WTC11 (cell line): Measurements from ENCODE around the gene TAF1B. TPM values are rescaled to one million over a fixed set of nuclear protein-coding genes. Genes with fewer than 3 reads are reported as not detected.

Experiments
- ATAC-seq: fragments of 200-7000 bp; cut with Tn5 transposase; 2 replicates; pipeline ENCODE4 v1.10.0; 2021; ENCODE audit warnings: mild to moderate bottlenecking, moderate library complexity
- CTCF ChIA-PET: fragments of 300-600 bp; sonication (Branson Sonifier 250); formaldehyde crosslinking; loops from one replicate; lab custom pipeline; 2021; ENCODE audit warnings: antibody characterized with exemption; lab: Charles Lee
- POLR2A ChIA-PET: fragments of 350-600 bp; sonication (Branson Sonifier 250); formaldehyde crosslinking; loops from one replicate; lab custom pipeline; 2021; ENCODE audit warnings: antibody characterized with exemption; lab: Charles Lee
- DNase-seq: peaks from one replicate; pipeline ENCODE4 v3.0.0; 2021; ENCODE audit warnings: low spot score
- H3K27ac Mint-ChIP-seq: 2 replicates; pipeline ENCODE4 v1.8.0; 2021; ENCODE audit warnings: mixed read lengths
- H3K27me3 Mint-ChIP-seq: 2 replicates; pipeline ENCODE4 v1.8.0; 2021; ENCODE audit warnings: low read depth, mild to moderate bottlenecking, moderate library complexity, mixed read lengths
- H3K36me3 Mint-ChIP-seq: 2 replicates; pipeline ENCODE4 v1.8.0; 2021; ENCODE audit warnings: mixed read lengths
- H3K4me1 Mint-ChIP-seq: 2 replicates; pipeline ENCODE4 v1.8.0; 2022; ENCODE audit warnings: mixed read lengths
- H3K4me3 Mint-ChIP-seq: 2 replicates; pipeline ENCODE4 v1.8.0; 2021; ENCODE audit warnings: mild to moderate bottlenecking, moderate library complexity, mixed read lengths
- H3K9me3 Mint-ChIP-seq: 2 replicates; pipeline ENCODE4 v1.8.0; 2021; ENCODE audit warnings: mixed read lengths
- ATF3 ChIP-seq: sonication (generic); formaldehyde crosslinking; conservative IDR thresholded peaks from 2 replicates; pipeline ENCODE4 v1.8.1; 2022; ENCODE audit warnings: mild to moderate bottlenecking, missing genetic modification reagents
- EMX1 ChIP-seq: fragments of 250-450 bp; sonication (Bioruptor Pico); IDR thresholded peaks from 2 replicates; pipeline ENCODE4 v1.8.0; 2021; ENCODE audit warnings: mild to moderate bottlenecking
- ESRRA ChIP-seq: sonication (generic); formaldehyde crosslinking; IDR thresholded peaks from 2 replicates; pipeline ENCODE4 v1.8.1; 2022; ENCODE audit warnings: mild to moderate bottlenecking, missing genetic modification reagents, borderline replicate concordance
- FOXK1 ChIP-seq: sonication (generic); formaldehyde crosslinking; IDR thresholded peaks from 2 replicates; pipeline ENCODE4 v1.8.0; 2022; ENCODE audit warnings: mild to moderate bottlenecking, moderate library complexity, missing genetic modification reagents
- FOXP1 ChIP-seq: sonication (generic); formaldehyde crosslinking; IDR thresholded peaks from 2 replicates; pipeline ENCODE4 v1.8.0; 2022; ENCODE audit warnings: missing genetic modification reagents, mild to moderate bottlenecking, moderate library complexity, borderline replicate concordance
- GTF2I ChIP-seq: fragments of 250-450 bp; sonication (Bioruptor Pico); conservative IDR thresholded peaks from 2 replicates; pipeline ENCODE4 v1.4.0; 2021; ENCODE audit warnings: mild to moderate bottlenecking
- JAZF1 ChIP-seq: fragments of 250-450 bp; sonication (Bioruptor Pico); IDR thresholded peaks from 2 replicates; pipeline ENCODE4 v1.9.0; 2021; ENCODE audit warnings: moderate library complexity, mild to moderate bottlenecking, inconsistent platforms
- MXD4 ChIP-seq: fragments of 250-450 bp; sonication (Bioruptor Pico); IDR thresholded peaks from 2 replicates; pipeline ENCODE4 v1.8.0; 2021; ENCODE audit warnings: mild to moderate bottlenecking, moderate library complexity, borderline replicate concordance
- NR2C2 ChIP-seq: sonication (generic); formaldehyde crosslinking; IDR thresholded peaks from 2 replicates; pipeline ENCODE4 v1.8.0; 2022; ENCODE audit warnings: mild to moderate bottlenecking, missing genetic modification reagents
- TEAD1 ChIP-seq: sonication (generic); formaldehyde crosslinking; IDR thresholded peaks from 2 replicates; pipeline ENCODE4 v1.8.0; 2022; ENCODE audit warnings: mild to moderate bottlenecking, missing genetic modification reagents
- USF2 ChIP-seq: sonication (generic); formaldehyde crosslinking; IDR thresholded peaks from 2 replicates; pipeline ENCODE4 v1.8.1; 2023; ENCODE audit warnings: mild to moderate bottlenecking, missing genetic modification reagents, moderate library complexity
- ZBTB21 ChIP-seq: sonication (generic); formaldehyde crosslinking; IDR thresholded peaks from 2 replicates; pipeline ENCODE4 v1.8.1; 2023; ENCODE audit warnings: mild to moderate bottlenecking, missing genetic modification reagents, borderline replicate concordance
- ZNF219 ChIP-seq: sonication (generic); formaldehyde crosslinking; IDR thresholded peaks from 2 replicates; pipeline ENCODE4 v1.8.0; 2023; ENCODE audit warnings: missing genetic modification reagents, mild to moderate bottlenecking, borderline replicate concordance
- ZNF281 ChIP-seq: sonication (generic); formaldehyde crosslinking; IDR thresholded peaks from 2 replicates; pipeline ENCODE4 v1.8.0; 2023; ENCODE audit warnings: mild to moderate bottlenecking, missing genetic modification reagents
- total RNA-seq: library from RNA; stranded (reverse); gene quantifications from 3 replicates; pipeline ENCODE4 v1.2.3, GENCODE V29; 2021
- TF ChIP-seq, protein P1 (sequence below): fragments of 250-450 bp; sonication (Bioruptor Pico); IDR thresholded peaks from 2 replicates; pipeline ENCODE4 v2.1.2; 2022; ENCODE audit warnings: mild to moderate bottlenecking, moderate library complexity
- TF ChIP-seq, protein P2 (sequence below): sonication (generic); formaldehyde crosslinking; IDR thresholded peaks from 2 replicates; pipeline ENCODE4 v1.8.0; 2022; ENCODE audit warnings: mild to moderate bottlenecking, missing genetic modification reagents
- TF ChIP-seq, protein P3 (sequence below): fragments of 250-450 bp; sonication (Bioruptor Pico); IDR thresholded peaks from 2 replicates; pipeline ENCODE4 v1.9.0; 2021; ENCODE audit warnings: mild to moderate bottlenecking
- TF ChIP-seq, protein P4 (sequence below): sonication (generic); formaldehyde crosslinking; conservative IDR thresholded peaks from 2 replicates; pipeline ENCODE4 v1.8.1; 2023; ENCODE audit warnings: mild to moderate bottlenecking, low read depth, missing genetic modification reagents, moderate library complexity
- TF ChIP-seq, protein P5 (sequence below): sonication (generic); formaldehyde crosslinking; IDR thresholded peaks from 2 replicates; pipeline ENCODE4 v1.8.1; 2022; ENCODE audit warnings: mild to moderate bottlenecking, moderate library complexity, missing genetic modification reagents
- TF ChIP-seq, protein P6 (sequence below): fragments of 250-450 bp; sonication (Bioruptor Pico); IDR thresholded peaks from 2 replicates; pipeline ENCODE4 v1.9.0; 2021; ENCODE audit warnings: moderate library complexity, mild to moderate bottlenecking, inconsistent platforms, borderline replicate concordance

TAF1B gene
- total RNA-seq, 1 experiment from 2014 or later: 28.8 TPM

DNA sequence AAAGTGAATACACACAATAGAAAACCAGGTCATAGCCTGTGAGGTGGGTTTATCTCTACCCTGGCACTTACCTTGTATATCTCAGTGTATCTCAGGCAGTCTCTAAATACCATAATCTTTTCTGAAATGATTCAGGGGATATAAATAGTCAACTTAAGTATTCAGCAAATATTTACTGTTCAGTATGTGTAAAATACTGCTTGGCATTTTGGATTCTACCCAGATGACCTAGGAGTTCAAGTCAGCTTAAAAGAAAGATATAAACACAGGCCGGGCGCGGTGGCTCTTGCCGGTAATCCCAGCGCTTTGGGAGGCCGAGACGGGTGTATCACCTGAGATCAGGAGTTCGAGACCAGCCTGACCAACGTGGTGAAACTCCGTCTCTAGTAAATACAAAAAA, 132.1 kb downstream of the TAF1B start (continued):
- TF ChIP-seq, protein P1, sequence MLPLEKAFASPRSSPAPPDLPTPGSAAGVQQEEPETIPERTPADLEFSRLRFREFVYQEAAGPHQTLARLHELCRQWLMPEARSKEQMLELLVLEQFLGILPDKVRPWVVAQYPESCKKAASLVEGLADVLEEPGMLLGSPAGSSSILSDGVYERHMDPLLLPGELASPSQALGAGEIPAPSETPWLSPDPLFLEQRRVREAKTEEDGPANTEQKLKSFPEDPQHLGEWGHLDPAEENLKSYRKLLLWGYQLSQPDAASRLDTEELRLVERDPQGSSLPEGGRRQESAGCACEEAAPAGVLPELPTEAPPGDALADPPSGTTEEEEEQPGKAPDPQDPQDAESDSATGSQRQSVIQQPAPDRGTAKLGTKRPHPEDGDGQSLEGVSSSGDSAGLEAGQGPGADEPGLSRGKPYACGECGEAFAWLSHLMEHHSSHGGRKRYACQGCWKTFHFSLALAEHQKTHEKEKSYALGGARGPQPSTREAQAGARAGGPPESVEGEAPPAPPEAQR (CRISPR knock-in tag): no peak

DNA sequence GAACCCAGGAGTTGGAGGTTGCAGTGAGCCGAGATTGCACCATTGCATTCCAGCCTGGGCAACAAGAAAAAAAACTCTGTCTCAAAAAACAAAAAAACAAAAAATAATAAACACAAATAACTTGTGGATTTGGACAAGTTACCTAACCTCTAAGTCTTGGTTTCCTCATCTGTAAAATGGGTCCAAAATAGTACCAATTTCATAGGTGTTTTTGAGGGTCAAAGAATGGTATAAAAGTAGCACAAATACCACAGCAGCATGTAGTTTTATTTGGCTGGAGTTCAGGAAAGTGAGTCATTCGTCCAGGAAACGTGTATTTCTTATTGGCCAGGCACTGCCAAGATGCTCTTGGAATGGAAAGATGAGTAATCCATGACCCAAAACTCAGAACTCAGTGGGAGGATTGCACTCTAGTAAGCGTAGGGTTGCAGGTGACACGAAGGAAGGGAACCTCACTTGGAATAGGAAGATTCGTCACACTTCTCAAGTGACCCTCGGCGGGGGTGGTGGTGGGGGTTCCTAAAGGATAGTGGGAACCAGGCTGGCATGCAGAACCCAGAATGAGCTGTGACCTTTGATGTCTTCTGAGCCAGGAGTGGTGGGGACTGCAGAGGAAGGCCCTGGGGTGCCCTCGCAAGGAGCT, 132.7 kb downstream of the TAF1B start:
- Mint-ChIP-seq H3K4me3 (no peak overlapping the region), H3K4me1 (peaks cover 5% of the 10 kb centered on the region; the same call in 1 of the 2 replicates), H3K36me3 (no peaks in the 10 kb centered on the region), H3K27me3 (no peaks in the 10 kb centered on the region), H3K27ac (no peak overlapping the region), H3K9me3 (peaks cover 5% of the 10 kb centered on the region; the same call in 1 of the 2 replicates)
- no peak for TF ChIP-seq JAZF1 (CRISPR knock-in tag)
- TF ChIP-seq ZNF281: no peak
- no peak for TF ChIP-seq MXD4
- TF ChIP-seq TEAD1 (CRISPR knock-in tag): no peak
- TF ChIP-seq, protein P2, sequence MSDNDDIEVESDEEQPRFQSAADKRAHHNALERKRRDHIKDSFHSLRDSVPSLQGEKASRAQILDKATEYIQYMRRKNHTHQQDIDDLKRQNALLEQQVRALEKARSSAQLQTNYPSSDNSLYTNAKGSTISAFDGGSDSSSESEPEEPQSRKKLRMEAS (CRISPR knock-in tag): no peak
- TF ChIP-seq, protein P3, sequence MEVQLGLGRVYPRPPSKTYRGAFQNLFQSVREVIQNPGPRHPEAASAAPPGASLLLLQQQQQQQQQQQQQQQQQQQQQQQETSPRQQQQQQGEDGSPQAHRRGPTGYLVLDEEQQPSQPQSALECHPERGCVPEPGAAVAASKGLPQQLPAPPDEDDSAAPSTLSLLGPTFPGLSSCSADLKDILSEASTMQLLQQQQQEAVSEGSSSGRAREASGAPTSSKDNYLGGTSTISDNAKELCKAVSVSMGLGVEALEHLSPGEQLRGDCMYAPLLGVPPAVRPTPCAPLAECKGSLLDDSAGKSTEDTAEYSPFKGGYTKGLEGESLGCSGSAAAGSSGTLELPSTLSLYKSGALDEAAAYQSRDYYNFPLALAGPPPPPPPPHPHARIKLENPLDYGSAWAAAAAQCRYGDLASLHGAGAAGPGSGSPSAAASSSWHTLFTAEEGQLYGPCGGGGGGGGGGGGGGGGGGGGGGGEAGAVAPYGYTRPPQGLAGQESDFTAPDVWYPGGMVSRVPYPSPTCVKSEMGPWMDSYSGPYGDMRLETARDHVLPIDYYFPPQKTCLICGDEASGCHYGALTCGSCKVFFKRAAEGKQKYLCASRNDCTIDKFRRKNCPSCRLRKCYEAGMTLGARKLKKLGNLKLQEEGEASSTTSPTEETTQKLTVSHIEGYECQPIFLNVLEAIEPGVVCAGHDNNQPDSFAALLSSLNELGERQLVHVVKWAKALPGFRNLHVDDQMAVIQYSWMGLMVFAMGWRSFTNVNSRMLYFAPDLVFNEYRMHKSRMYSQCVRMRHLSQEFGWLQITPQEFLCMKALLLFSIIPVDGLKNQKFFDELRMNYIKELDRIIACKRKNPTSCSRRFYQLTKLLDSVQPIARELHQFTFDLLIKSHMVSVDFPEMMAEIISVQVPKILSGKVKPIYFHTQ (CRISPR knock-in tag): no peak
- TF ChIP-seq ATF3 (CRISPR knock-in tag): no peak
- no peak for TF ChIP-seq FOXK1 (CRISPR knock-in tag)
- no peak for TF ChIP-seq FOXP1 (CRISPR knock-in tag)
- TF ChIP-seq, protein P4, sequence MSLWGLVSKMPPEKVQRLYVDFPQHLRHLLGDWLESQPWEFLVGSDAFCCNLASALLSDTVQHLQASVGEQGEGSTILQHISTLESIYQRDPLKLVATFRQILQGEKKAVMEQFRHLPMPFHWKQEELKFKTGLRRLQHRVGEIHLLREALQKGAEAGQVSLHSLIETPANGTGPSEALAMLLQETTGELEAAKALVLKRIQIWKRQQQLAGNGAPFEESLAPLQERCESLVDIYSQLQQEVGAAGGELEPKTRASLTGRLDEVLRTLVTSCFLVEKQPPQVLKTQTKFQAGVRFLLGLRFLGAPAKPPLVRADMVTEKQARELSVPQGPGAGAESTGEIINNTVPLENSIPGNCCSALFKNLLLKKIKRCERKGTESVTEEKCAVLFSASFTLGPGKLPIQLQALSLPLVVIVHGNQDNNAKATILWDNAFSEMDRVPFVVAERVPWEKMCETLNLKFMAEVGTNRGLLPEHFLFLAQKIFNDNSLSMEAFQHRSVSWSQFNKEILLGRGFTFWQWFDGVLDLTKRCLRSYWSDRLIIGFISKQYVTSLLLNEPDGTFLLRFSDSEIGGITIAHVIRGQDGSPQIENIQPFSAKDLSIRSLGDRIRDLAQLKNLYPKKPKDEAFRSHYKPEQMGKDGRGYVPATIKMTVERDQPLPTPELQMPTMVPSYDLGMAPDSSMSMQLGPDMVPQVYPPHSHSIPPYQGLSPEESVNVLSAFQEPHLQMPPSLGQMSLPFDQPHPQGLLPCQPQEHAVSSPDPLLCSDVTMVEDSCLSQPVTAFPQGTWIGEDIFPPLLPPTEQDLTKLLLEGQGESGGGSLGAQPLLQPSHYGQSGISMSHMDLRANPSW: no peak
- no peak for TF ChIP-seq ZBTB21 (CRISPR knock-in tag)
- no peak for TF ChIP-seq USF2 (CRISPR knock-in tag)
- no peak for TF ChIP-seq ZNF219 (CRISPR knock-in tag)
- TF ChIP-seq, protein P5, sequence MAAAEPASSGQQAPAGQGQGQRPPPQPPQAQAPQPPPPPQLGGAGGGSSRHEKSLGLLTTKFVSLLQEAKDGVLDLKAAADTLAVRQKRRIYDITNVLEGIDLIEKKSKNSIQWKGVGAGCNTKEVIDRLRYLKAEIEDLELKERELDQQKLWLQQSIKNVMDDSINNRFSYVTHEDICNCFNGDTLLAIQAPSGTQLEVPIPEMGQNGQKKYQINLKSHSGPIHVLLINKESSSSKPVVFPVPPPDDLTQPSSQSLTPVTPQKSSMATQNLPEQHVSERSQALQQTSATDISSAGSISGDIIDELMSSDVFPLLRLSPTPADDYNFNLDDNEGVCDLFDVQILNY (CRISPR knock-in tag): no peak
- TF ChIP-seq, protein P6, sequence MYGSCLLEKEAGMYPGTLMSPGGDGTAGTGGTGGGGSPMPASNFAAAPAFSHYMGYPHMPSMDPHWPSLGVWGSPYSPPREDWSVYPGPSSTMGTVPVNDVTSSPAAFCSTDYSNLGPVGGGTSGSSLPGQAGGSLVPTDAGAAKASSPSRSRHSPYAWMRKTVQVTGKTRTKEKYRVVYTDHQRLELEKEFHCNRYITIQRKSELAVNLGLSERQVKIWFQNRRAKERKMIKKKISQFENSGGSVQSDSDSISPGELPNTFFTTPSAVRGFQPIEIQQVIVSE (CRISPR knock-in tag): no peak
- no peak for TF ChIP-seq NR2C2 (CRISPR knock-in tag)
- no peak for TF ChIP-seq ESRRA
- no peak for TF ChIP-seq EMX1 (CRISPR knock-in tag)
- TF ChIP-seq GTF2I (CRISPR knock-in tag): no peak
- ChIA-PET POLR2A (no interaction called here), CTCF (interaction anchor here (1.0 kb wide), 1 partner anchor 9 kb away, joined by 6 read pairs; no protein-coding TSS in a partner anchor)
- DNase-seq (no peak), ATAC-seq (no peak)
